Neural cell (in vitro differentiated cells): ENCODE measurements around the gene ZNF563. TPM values are rescaled to one million over a fixed set of nuclear protein-coding genes. Genes with fewer than 3 reads are reported as not detected.

Source experiments
- H2AFZ ChIP-seq: fragments of 200-600, 300-800 bp; sonication (generic), shearing (Covaris generic); 2 replicates; pipeline ENCODE4 v1.6.0; 2014; ENCODE audit warnings: low read depth, mild to moderate bottlenecking, antibody characterized with exemption, low read length, moderate library complexity
- H3F3A ChIP-seq: fragments of 200-600 bp; shearing (Covaris generic); 2 replicates; pipeline ENCODE4 v1.6.1; 2016; ENCODE audit warnings: mild to moderate bottlenecking, moderate library complexity, mixed read lengths, antibody characterized with exemption, low read length; ENCODE audit not compliant: insufficient read depth, poor library complexity, severe bottlenecking
- H3K27ac ChIP-seq: fragments of 200-600, 300-800 bp; sonication (generic), shearing (Covaris generic); 2 replicates; pipeline ENCODE4 v1.5.1; 2014; ENCODE audit warnings: mild to moderate bottlenecking, low read length, moderate library complexity
- H3K27me3 ChIP-seq: fragments of 300-800, 200-600 bp; sonication (generic), shearing (Covaris generic); 2 replicates; pipeline ENCODE4 v1.6.0; 2014; ENCODE audit warnings: mild to moderate bottlenecking, low read depth, low read length, moderate library complexity; ENCODE audit not compliant: insufficient read depth
- H3K36me3 ChIP-seq: fragments of 300-800, 200-600 bp; sonication (generic), shearing (Covaris generic); 2 replicates; pipeline ENCODE4 v1.5.1; 2014; ENCODE audit warnings: mild to moderate bottlenecking, antibody characterized with exemption, low read length, moderate library complexity; ENCODE audit not compliant: insufficient read depth
- H3K4me2 ChIP-seq: fragments of 300-800, 200-600 bp; sonication (generic), shearing (Covaris generic); 2 replicates; pipeline ENCODE4 v1.6.0; 2014; ENCODE audit warnings: mild to moderate bottlenecking, low read length
- H3K4me3 ChIP-seq: fragments of 300-800, 200-600 bp; sonication (generic), shearing (Covaris generic); 2 replicates; pipeline ENCODE4 v1.5.1; 2014; ENCODE audit warnings: mild to moderate bottlenecking, low read length, moderate library complexity
- H3K79me2 ChIP-seq: fragments of 200-600 bp; shearing (Covaris generic); replicated peaks from 2 replicates; pipeline ENCODE4 v1.6.0; 2014; ENCODE audit warnings: mild to moderate bottlenecking, low read length, moderate library complexity; ENCODE audit not compliant: insufficient read depth
- H3K9ac ChIP-seq: fragments of 300-800, 200-600 bp; sonication (generic), shearing (Covaris generic); 2 replicates; pipeline ENCODE4 v1.6.1; 2016; ENCODE audit warnings: mild to moderate bottlenecking, low read length, mixed read lengths
- H3K9me2 ChIP-seq: fragments of 200-600 bp; shearing (Covaris generic); 2 replicates; pipeline ENCODE4 v1.6.1; 2016; ENCODE audit warnings: mild to moderate bottlenecking, low read length, mixed read lengths; ENCODE audit not compliant: insufficient read depth
- H3K9me3 ChIP-seq: fragments of 200-600, 300-800 bp; sonication (generic), shearing (Covaris generic); 2 replicates; pipeline ENCODE4 v1.6.1; 2016; ENCODE audit warnings: mild to moderate bottlenecking, mixed run types, low read length, moderate library complexity, mixed read lengths
- H4K20me1 ChIP-seq: fragments of 200-600 bp; shearing (Covaris generic); 2 replicates; pipeline ENCODE4 v1.6.1; 2016; ENCODE audit warnings: mild to moderate bottlenecking, mixed run types; ENCODE audit not compliant: insufficient read depth
- EP300 ChIP-seq: fragments of 450-650 bp; conservative IDR thresholded peaks from 2 replicates; pipeline ENCODE4 v1.6.1; 2014; ENCODE audit warnings: antibody characterized with exemption, mild to moderate bottlenecking, moderate library complexity; ENCODE audit not compliant: poor library complexity, severe bottlenecking
- EZH2 ChIP-seq: fragments of 200-600, 300-800 bp; shearing (Covaris generic), sonication (generic); IDR thresholded peaks from 2 replicates; pipeline ENCODE4 v1.6.1; 2014; ENCODE audit warnings: antibody characterized with exemption, low read length, borderline replicate concordance, mild to moderate bottlenecking; ENCODE audit not compliant: insufficient read depth, poor library complexity, severe bottlenecking
- MXI1 ChIP-seq: fragments of 450-650 bp; conservative IDR thresholded peaks from 2 replicates; pipeline ENCODE4 v1.6.1; 2014; ENCODE audit warnings: antibody characterized with exemption, mild to moderate bottlenecking; ENCODE audit not compliant: poor library complexity, severe bottlenecking
- POLR2AphosphoS5 ChIP-seq: IDR thresholded peaks from 2 replicates; pipeline ENCODE4 v1.6.1; 2012
- RAD21 ChIP-seq: fragments of 450-650 bp; conservative IDR thresholded peaks from 2 replicates; pipeline ENCODE4 v1.6.1; 2014; ENCODE audit warnings: antibody characterized with exemption, mild to moderate bottlenecking, moderate library complexity
- SMC3 ChIP-seq: fragments of 450-650 bp; conservative IDR thresholded peaks from 2 replicates; pipeline ENCODE4 v1.6.1; 2014; ENCODE audit warnings: antibody characterized with exemption, mild to moderate bottlenecking, moderate library complexity; ENCODE audit not compliant: poor library complexity
- TAF1 ChIP-seq: IDR thresholded peaks from 2 replicates; pipeline ENCODE4 v1.6.1; 2012; ENCODE audit warnings: low read depth
- polyA plus RNA-seq: library from polyadenylated mRNA; depleted of rRNA; stranded (reverse); fragments of >200 nt; gene quantifications from 2 replicates; pipeline ENCODE4 v1.2.3, GENCODE V29; 2014
- TF ChIP-seq, protein P1 (sequence below): fragments of 450-650 bp; IDR thresholded peaks from 2 replicates; pipeline ENCODE4 v1.5.1; 2014; ENCODE audit warnings: antibody characterized with exemption, mild to moderate bottlenecking, moderate library complexity; ENCODE audit not compliant: poor library complexity, severe bottlenecking
- TF ChIP-seq, protein P2 (sequence below): IDR thresholded peaks from 2 replicates; pipeline ENCODE4 v1.6.1; 2012; ENCODE audit warnings: borderline replicate concordance

ZNF563 gene
- polyA plus RNA-seq, 1 donor from 2014 or later: 3.6 TPM

- H2AFZ ChIP-seq: no peak overlapping the region
- H3K27ac ChIP-seq: no peak overlapping the region
- H4K20me1 ChIP-seq: no peaks in the 10 kb centered on the region
- no peak overlapping the region for H3K4me2 ChIP-seq
- H3K9me2 ChIP-seq: no peaks in the 10 kb centered on the region
- no peak overlapping the region for H3K9ac ChIP-seq
- no peaks in the 10 kb centered on the region for H3K79me2 ChIP-seq
- H3K4me3 ChIP-seq: no peak overlapping the region
- TF ChIP-seq POLR2AphosphoS5: no peak
- H3K9me3 ChIP-seq: peaks cover 19% of the 10 kb centered on the region
- peaks cover 14% of the 10 kb centered on the region for H3K36me3 ChIP-seq
- H3F3A ChIP-seq: no peaks in the 10 kb centered on the region
- no peaks in the 10 kb centered on the region for H3K27me3 ChIP-seq
These were observed 11.8 kb upstream of the ZNF563 start for GRCh38 chr19:12345197-12345596.

DNA sequence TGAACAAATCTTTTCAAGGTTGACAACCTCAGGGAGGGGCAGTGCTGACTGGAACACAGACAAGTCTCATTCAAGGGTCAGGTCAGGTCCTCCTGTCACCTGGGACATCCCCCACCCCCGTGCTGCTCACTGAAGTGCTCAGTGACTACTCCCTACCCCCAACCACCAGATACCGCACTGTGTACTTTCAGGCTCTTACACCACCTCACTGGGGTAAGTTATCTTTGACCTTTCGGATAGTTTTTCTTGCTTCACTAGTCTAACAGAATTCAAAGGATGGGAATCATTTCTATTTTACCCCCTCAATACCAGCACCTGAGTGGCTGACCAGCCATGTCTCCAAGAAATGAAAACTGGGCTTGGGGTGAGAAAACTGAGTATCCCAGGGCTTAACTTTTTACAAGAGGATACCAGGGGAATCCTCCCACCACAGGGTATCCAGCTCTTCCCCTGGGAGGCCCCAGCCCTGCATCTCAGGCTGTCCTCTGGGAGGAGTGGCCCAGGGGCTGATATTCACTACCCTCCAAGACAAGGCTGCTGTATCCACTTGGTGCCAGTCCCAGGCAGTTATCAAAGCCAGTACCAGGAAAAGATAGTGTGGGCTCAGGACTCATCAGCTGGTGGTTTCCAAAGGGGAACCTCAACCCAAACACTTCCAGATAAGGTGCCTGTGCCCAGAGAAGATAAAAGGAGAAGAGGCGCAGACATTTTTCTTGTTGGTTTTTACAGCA is 2.1 kb downstream of the ZNF563 start:
- Histone ChIP-seq H3K9ac (no peak overlapping the region), H3K9me3 (no peaks in the 10 kb centered on the region), H3K4me2 (no peak overlapping the region), H3K27ac (no peak overlapping the region), H4K20me1 (no peaks in the 10 kb centered on the region), H3K79me2 (no peaks in the 10 kb centered on the region), H3K27me3 (peaks cover 5% of the 10 kb centered on the region), H3K9me2 (no peaks in the 10 kb centered on the region), H3F3A (no peaks in the 10 kb centered on the region), H3K4me3 (no peak overlapping the region), H2AFZ (no peak overlapping the region), H3K36me3 (no peaks in the 10 kb centered on the region)
- TF ChIP-seq POLR2AphosphoS5 (no peak), TAF1 (no peak), SMC3 (no peak), MXI1 (no peak), EP300 (no peak), EZH2 (no peak), RAD21 (no peak)
- TF ChIP-seq, protein P1, sequence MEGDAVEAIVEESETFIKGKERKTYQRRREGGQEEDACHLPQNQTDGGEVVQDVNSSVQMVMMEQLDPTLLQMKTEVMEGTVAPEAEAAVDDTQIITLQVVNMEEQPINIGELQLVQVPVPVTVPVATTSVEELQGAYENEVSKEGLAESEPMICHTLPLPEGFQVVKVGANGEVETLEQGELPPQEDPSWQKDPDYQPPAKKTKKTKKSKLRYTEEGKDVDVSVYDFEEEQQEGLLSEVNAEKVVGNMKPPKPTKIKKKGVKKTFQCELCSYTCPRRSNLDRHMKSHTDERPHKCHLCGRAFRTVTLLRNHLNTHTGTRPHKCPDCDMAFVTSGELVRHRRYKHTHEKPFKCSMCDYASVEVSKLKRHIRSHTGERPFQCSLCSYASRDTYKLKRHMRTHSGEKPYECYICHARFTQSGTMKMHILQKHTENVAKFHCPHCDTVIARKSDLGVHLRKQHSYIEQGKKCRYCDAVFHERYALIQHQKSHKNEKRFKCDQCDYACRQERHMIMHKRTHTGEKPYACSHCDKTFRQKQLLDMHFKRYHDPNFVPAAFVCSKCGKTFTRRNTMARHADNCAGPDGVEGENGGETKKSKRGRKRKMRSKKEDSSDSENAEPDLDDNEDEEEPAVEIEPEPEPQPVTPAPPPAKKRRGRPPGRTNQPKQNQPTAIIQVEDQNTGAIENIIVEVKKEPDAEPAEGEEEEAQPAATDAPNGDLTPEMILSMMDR: no peak
- TF ChIP-seq, protein P2, sequence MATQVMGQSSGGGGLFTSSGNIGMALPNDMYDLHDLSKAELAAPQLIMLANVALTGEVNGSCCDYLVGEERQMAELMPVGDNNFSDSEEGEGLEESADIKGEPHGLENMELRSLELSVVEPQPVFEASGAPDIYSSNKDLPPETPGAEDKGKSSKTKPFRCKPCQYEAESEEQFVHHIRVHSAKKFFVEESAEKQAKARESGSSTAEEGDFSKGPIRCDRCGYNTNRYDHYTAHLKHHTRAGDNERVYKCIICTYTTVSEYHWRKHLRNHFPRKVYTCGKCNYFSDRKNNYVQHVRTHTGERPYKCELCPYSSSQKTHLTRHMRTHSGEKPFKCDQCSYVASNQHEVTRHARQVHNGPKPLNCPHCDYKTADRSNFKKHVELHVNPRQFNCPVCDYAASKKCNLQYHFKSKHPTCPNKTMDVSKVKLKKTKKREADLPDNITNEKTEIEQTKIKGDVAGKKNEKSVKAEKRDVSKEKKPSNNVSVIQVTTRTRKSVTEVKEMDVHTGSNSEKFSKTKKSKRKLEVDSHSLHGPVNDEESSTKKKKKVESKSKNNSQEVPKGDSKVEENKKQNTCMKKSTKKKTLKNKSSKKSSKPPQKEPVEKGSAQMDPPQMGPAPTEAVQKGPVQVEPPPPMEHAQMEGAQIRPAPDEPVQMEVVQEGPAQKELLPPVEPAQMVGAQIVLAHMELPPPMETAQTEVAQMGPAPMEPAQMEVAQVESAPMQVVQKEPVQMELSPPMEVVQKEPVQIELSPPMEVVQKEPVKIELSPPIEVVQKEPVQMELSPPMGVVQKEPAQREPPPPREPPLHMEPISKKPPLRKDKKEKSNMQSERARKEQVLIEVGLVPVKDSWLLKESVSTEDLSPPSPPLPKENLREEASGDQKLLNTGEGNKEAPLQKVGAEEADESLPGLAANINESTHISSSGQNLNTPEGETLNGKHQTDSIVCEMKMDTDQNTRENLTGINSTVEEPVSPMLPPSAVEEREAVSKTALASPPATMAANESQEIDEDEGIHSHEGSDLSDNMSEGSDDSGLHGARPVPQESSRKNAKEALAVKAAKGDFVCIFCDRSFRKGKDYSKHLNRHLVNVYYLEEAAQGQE: no peak
